Tibial nerve (tissue), 4 donors: Measurements from ENCODE around the gene AMOTL2. TPM values are rescaled to one million over a fixed set of nuclear protein-coding genes. Genes with fewer than 3 reads are reported as not detected.

ENCODE experiments used
- DNase-seq, 2 donors: peaks; one replicate each; pipeline ENCODE4 v3.0.0-alpha.2; 2019; ENCODE audit warnings: low spot score in 2 of 2
- H3K27ac ChIP-seq, 4 donors: fragments of 200-600 bp; sonication (generic) in 3 of 4; one replicate each; pipeline ENCODE4 v1.5.1; 2017 to 2019; ENCODE audit warnings: mild to moderate bottlenecking in 1 of 4
- H3K27me3 ChIP-seq, 2 donors: fragments of 200-600 bp; sonication (generic) in 1 of 2; one replicate each; pipeline versions ENCODE4 v1.5.1 to v1.6.0; 2017 to 2019
- H3K36me3 ChIP-seq, 3 donors: fragments of 200-600 bp; sonication (generic); one replicate each; pipeline ENCODE4 v1.5.1; 2018 to 2019
- H3K4me1 ChIP-seq, 4 donors: fragments of 200-600 bp; sonication (generic) in 3 of 4; one replicate each; pipeline ENCODE4 v1.5.1; 2017 to 2019
- H3K4me3 ChIP-seq, 4 donors: fragments of 200-600 bp; sonication (generic) in 3 of 4; one replicate each; pipeline ENCODE4 v1.5.1; 2017 to 2019; ENCODE audit warnings: mild to moderate bottlenecking in 1 of 4, moderate library complexity in 1 of 4
- H3K9me3 ChIP-seq, 4 donors: fragments of 200-600 bp; sonication (generic) in 3 of 4; one replicate each; pipeline ENCODE4 v1.5.1; 2017 to 2019
- CTCF ChIP-seq, 5 experiments: fragments of 200-600 bp in 3 of 5; fragments of 450-650 bp in 2 of 5; sonication (generic) in 3 of 5; IDR thresholded peaks; one replicate each; pipeline ENCODE4 v1.5.1; 2016 to 2019; ENCODE audit warnings: antibody characterized with exemption in 5 of 5, mild to moderate bottlenecking in 3 of 5, moderate library complexity in 2 of 5
- EP300 ChIP-seq, 2 donors: sonication (generic); formaldehyde crosslinking; IDR thresholded peaks; one replicate each; pipeline ENCODE4 v1.6.1; 2017; ENCODE audit warnings: antibody characterized with exemption in 2 of 2, mild to moderate bottlenecking in 1 of 2
- POLR2A ChIP-seq, 2 donors: fragments of 450-650 bp; IDR thresholded peaks; one replicate each; pipeline ENCODE4 v1.6.1; 2017; ENCODE audit warnings: antibody characterized with exemption in 2 of 2, mild to moderate bottlenecking in 2 of 2, moderate library complexity in 2 of 2
- WGBS, 2 donors: methylation state at CpG; one replicate each; pipeline ENCODE4 v1.1.5; 2018; 5-methylcytosine and 5-hydroxymethylcytosine counted together
- total RNA-seq, 4 donors: library from RNA; depleted of rRNA; stranded (reverse); fragments of >200 nt; gene quantifications; one replicate each; pipeline ENCODE4 v1.1.0, GENCODE V29; 2016

Gene AMOTL2
- total RNA-seq, 4 donors from 2014 or later: 216 to 337 (median 255) TPM

- DNase-seq: no peak
- peaks cover 17 to 86% (median 56%) of the 10 kb centered on the region in 4 donors for H3K4me1 ChIP-seq
- no peaks in the 10 kb centered on the region for H3K36me3 ChIP-seq
- H3K27me3 ChIP-seq: no peaks in the 10 kb centered on the region
- TF ChIP-seq EP300 (IDR thresholded peaks at IDR 0.05): no peak
- TF ChIP-seq CTCF (IDR thresholded peaks at IDR 0.05): no peak
- TF ChIP-seq POLR2A (IDR thresholded peaks at IDR 0.05): no peak
- H3K27ac ChIP-seq: peak overlapping the region in 3 of 4 donors; percentile 87 to 95 (median 93)
- WGBS, 2 donors: 20 to 39% methylated on average over 2 of the region's 2 CpGs
- no peaks in the 10 kb centered on the region for H3K9me3 ChIP-seq
- H3K4me3 ChIP-seq: no peak overlapping the region
Observed at GRCh38 chr3:134311265-134311664, 63.0 kb downstream of the AMOTL2 start.

GRCh38 chr3:134309987-134310700 is 64.1 kb downstream of the AMOTL2 start:
- Histone ChIP-seq H3K27me3 (no peaks in the 10 kb centered on the region), H3K36me3 (no peaks in the 10 kb centered on the region), H3K4me3 (no peak overlapping the region), H3K9me3 (no peaks in the 10 kb centered on the region), H3K27ac (peak overlapping the region; percentile 52 to 95 (median 76)), H3K4me1 (peaks cover 16 to 75% (median 46%) of the 10 kb centered on the region in 4 donors)
- TF ChIP-seq CTCF (IDR thresholded peaks at IDR 0.05): no peak
- TF ChIP-seq EP300 (IDR thresholded peaks at IDR 0.05): peak in 1 of 2 donors; percentile 17
- TF ChIP-seq POLR2A (IDR thresholded peaks at IDR 0.05): no peak
- 60 to 67% methylated on average over 9 of the region's 9 CpGs for WGBS, 2 donors
- no peak for DNase-seq

- peak; percentile 87 to 97 for DNase-seq
- H3K36me3 ChIP-seq: no peaks in the 10 kb centered on the region
- H3K9me3 ChIP-seq: no peaks in the 10 kb centered on the region
- H3K27ac ChIP-seq: peak overlapping the region; percentile 52 to 95 (median 76)
- peak overlapping the region in 1 of 4 donors; percentile 25 for H3K4me3 ChIP-seq
- 4 to 6% methylated on average over 10 to 11 of the region's 11 CpGs for WGBS, 2 donors
- no peaks in the 10 kb centered on the region for H3K27me3 ChIP-seq
- TF ChIP-seq EP300 (IDR thresholded peaks at IDR 0.05) (peak in 1 of 2 donors; percentile 90), CTCF (IDR thresholded peaks at IDR 0.05) (peak; percentile 95 to 99 (median 99)), POLR2A (IDR thresholded peaks at IDR 0.05) (no peak)
- peaks cover 5 to 57% (median 29%) of the 10 kb centered on the region in 4 donors for H3K4me1 ChIP-seq
Observed at GRCh38 chr3:134308350-134308891, 65.8 kb downstream of the AMOTL2 start.

GRCh38 chr3:134307425-134307824 is 66.8 kb downstream of the AMOTL2 start:
- Histone ChIP-seq H3K9me3 (no peaks in the 10 kb centered on the region), H3K27me3 (no peaks in the 10 kb centered on the region), H3K27ac (no peak overlapping the region), H3K4me3 (no peak overlapping the region), H3K4me1 (peaks cover 5 to 50% (median 24%) of the 10 kb centered on the region in 4 donors), H3K36me3 (no peaks in the 10 kb centered on the region)
- TF ChIP-seq EP300 (IDR thresholded peaks at IDR 0.05) (no peak), CTCF (IDR thresholded peaks at IDR 0.05) (no peak), POLR2A (IDR thresholded peaks at IDR 0.05) (no peak)
- WGBS, 2 donors: 56 to 69% methylated on average over 2 of the region's 2 CpGs
- DNase-seq: no peak

GRCh38 chr3:134306320-134306719 is 67.9 kb downstream of the AMOTL2 start:
- TF ChIP-seq CTCF (IDR thresholded peaks at IDR 0.05) (no peak), POLR2A (IDR thresholded peaks at IDR 0.05) (no peak), EP300 (IDR thresholded peaks at IDR 0.05) (no peak)
- Histone ChIP-seq H3K9me3 (no peaks in the 10 kb centered on the region), H3K36me3 (no peaks in the 10 kb centered on the region), H3K27ac (no peak overlapping the region), H3K27me3 (no peaks in the 10 kb centered on the region), H3K4me3 (no peak overlapping the region), H3K4me1 (peaks cover 5 to 39% (median 20%) of the 10 kb centered on the region in 4 donors)
- WGBS, 2 donors: 68 to 71% methylated on average over 7 of the region's 7 CpGs
- no peak for DNase-seq
